IMR-90 (cell line): ENCODE data around the gene HIPK3. TPM values are rescaled to one million over a fixed set of nuclear protein-coding genes. Genes with fewer than 3 reads are reported as not detected.

Source experiments
- ATAC-seq: fragments of 200-7000 bp; cut with Tn5 transposase; 2 replicates; pipeline ENCODE4 v1.9.1; 2020; ENCODE audit warnings: low read depth, mild to moderate bottlenecking, moderate library complexity
- BruUV-seq: library from RNA; stranded (reverse); fragments of 400-500 nt; replicated peaks from 2 replicates; lab custom pipeline; 2021; lab: Mats Ljungman, UMichigan
- CTCF ChIA-PET: fragments of 300-600 bp; formaldehyde crosslinking; extraction: SDS; loops from one replicate; lab custom pipeline; 2021; ENCODE audit warnings: antibody characterized with exemption; lab: Yijun Ruan, JAX
- POLR2A ChIA-PET: fragments of 300-600 bp; sonication (Branson Sonifier 250); formaldehyde crosslinking; loops from one replicate; lab custom pipeline; 2022; ENCODE audit warnings: antibody characterized with exemption; ENCODE audit not compliant: unreplicated experiment; lab: Charles Lee
- DNase-seq: peaks from one replicate; pipeline ENCODE4 v3.0.0; 2013
- H2AFZ ChIP-seq: replicated peaks from 2 replicates; pipeline ENCODE3; 2013; ENCODE audit warnings: low read length, mild to moderate bottlenecking; ENCODE audit not compliant: poor library complexity
- H2AK5ac ChIP-seq: 2 replicates; pipeline ENCODE4 v1.6.1; 2013; ENCODE audit warnings: low read depth, low read length, inconsistent platforms
- H2AK9ac ChIP-seq: replicated peaks from 2 replicates; pipeline ENCODE3; 2013; ENCODE audit warnings: mild to moderate bottlenecking, low read depth, low read length, moderate library complexity; ENCODE audit not compliant: poor library complexity
- H2BK120ac ChIP-seq: 2 replicates; pipeline ENCODE4 v1.6.1; 2013; ENCODE audit warnings: low read depth, low read length, inconsistent platforms
- H2BK15ac ChIP-seq: 3 replicates; pipeline ENCODE4 v1.6.1; 2013; ENCODE audit warnings: low read depth, low read length, inconsistent platforms
- H2BK20ac ChIP-seq: 2 replicates; pipeline ENCODE4 v1.6.1; 2013; ENCODE audit warnings: low read depth, mild to moderate bottlenecking, inconsistent platforms, low read length, moderate library complexity
- H2BK5ac ChIP-seq: 2 replicates; pipeline ENCODE4 v1.6.1; 2013; ENCODE audit warnings: mild to moderate bottlenecking, low read depth, low read length, inconsistent platforms; ENCODE audit not compliant: poor library complexity, severe bottlenecking
- H3K14ac ChIP-seq: replicated peaks from 2 replicates; pipeline ENCODE4 v1.6.1; 2013; ENCODE audit warnings: low read depth, low read length, inconsistent platforms
- H3K18ac ChIP-seq: 2 replicates; pipeline ENCODE4 v1.6.1; 2013; ENCODE audit warnings: low read depth, low read length, control low read depth
- H3K23ac ChIP-seq: 2 replicates; pipeline ENCODE4 v1.6.1; 2013; ENCODE audit warnings: low read depth, low read length, inconsistent platforms
- H3K27ac ChIP-seq: 2 replicates; pipeline ENCODE4 v1.5.1; 2013; ENCODE audit warnings: mild to moderate bottlenecking, control low read depth, low read length; ENCODE audit not compliant: insufficient read depth
- H3K27me3 ChIP-seq: 2 replicates; pipeline ENCODE4 v1.6.1; 2013; ENCODE audit warnings: low read length; ENCODE audit not compliant: control insufficient read depth, insufficient read depth
- H3K36me3 ChIP-seq: 2 replicates; pipeline ENCODE4 v1.6.1; 2013; ENCODE audit warnings: low read length, mixed read lengths; ENCODE audit not compliant: control insufficient read depth, insufficient read depth
- H3K4ac ChIP-seq: 2 replicates; pipeline ENCODE4 v1.6.1; 2013; ENCODE audit warnings: low read depth, low read length, inconsistent platforms
- H3K4me1 ChIP-seq: 2 replicates; pipeline ENCODE4 v1.6.1; 2013; ENCODE audit warnings: low read length, mixed read lengths; ENCODE audit not compliant: control insufficient read depth, insufficient read depth
- H3K4me2 ChIP-seq: 2 replicates; pipeline ENCODE4 v1.6.1; 2013; ENCODE audit warnings: low read depth, mild to moderate bottlenecking, control low read depth, low read length, moderate library complexity
- H3K4me3 ChIP-seq: 2 replicates; pipeline ENCODE4 v1.5.1; 2013; ENCODE audit warnings: low read depth, mild to moderate bottlenecking, control low read depth, low read length, moderate library complexity; ENCODE audit not compliant: insufficient read depth
- H3K56ac ChIP-seq: 2 replicates; pipeline ENCODE4 v1.6.1; 2013; ENCODE audit warnings: low read length, inconsistent platforms; ENCODE audit not compliant: insufficient read depth; ENCODE audit errors: extremely low read depth
- H3K79me1 ChIP-seq, 2 experiments: 2 replicates each; pipeline ENCODE4 v1.6.1; 2013; ENCODE audit warnings: low read length in 2 of 2, inconsistent platforms in 1 of 2, low read depth in 1 of 2
- H3K9ac ChIP-seq: 2 replicates; pipeline ENCODE4 v1.6.1; 2013; ENCODE audit warnings: low read depth, low read length, control low read depth
- H3K9me1 ChIP-seq: 2 replicates; pipeline ENCODE4 v1.6.1; 2013; ENCODE audit warnings: low read length, inconsistent platforms; ENCODE audit not compliant: insufficient read depth
- H3K9me3 ChIP-seq: 2 replicates; pipeline ENCODE4 v1.6.1; 2013; ENCODE audit warnings: low read length; ENCODE audit not compliant: control insufficient read depth, insufficient read depth
- H4K20me1 ChIP-seq: 2 replicates; pipeline ENCODE4 v1.6.1; 2013; ENCODE audit warnings: low read length, inconsistent platforms; ENCODE audit not compliant: insufficient read depth
- H4K5ac ChIP-seq: 2 replicates; pipeline ENCODE4 v1.6.1; 2013; ENCODE audit warnings: mild to moderate bottlenecking, low read depth, low read length, control low read depth
- H4K8ac ChIP-seq, 2 experiments: 2 replicates each; pipeline ENCODE4 v1.6.1; 2013; ENCODE audit warnings: low read depth in 2 of 2, low read length in 2 of 2, control low read depth in 1 of 2, inconsistent platforms in 1 of 2
- H4K91ac ChIP-seq: 2 replicates; pipeline ENCODE4 v1.6.1; 2013; ENCODE audit warnings: low read depth, low read length, inconsistent platforms; ENCODE audit not compliant: insufficient read depth
- BHLHE40 ChIP-seq: fragments of 150-350 bp; IDR thresholded peaks from 2 replicates; pipeline ENCODE4 v1.6.1; 2016; ENCODE audit warnings: mild to moderate bottlenecking, low read depth, low read length
- CEBPB ChIP-seq: IDR thresholded peaks from 2 replicates; pipeline ENCODE4 v1.6.1; 2012; ENCODE audit warnings: low read depth, low read length, improper control_type of control experiment
- CHD1 ChIP-seq: IDR thresholded peaks from 2 replicates; pipeline ENCODE4 v1.6.1; 2012; ENCODE audit warnings: low read depth, low read length, improper control_type of control experiment
- CTCF ChIP-seq: conservative IDR thresholded peaks from 2 replicates; pipeline ENCODE4 v1.5.1; 2012; ENCODE audit warnings: mild to moderate bottlenecking, low read depth, low read length, improper control_type of control experiment
- ELK1 ChIP-seq: fragments of 150-350 bp; IDR thresholded peaks from 2 replicates; pipeline ENCODE4 v1.6.1; 2016; ENCODE audit warnings: low read depth, mild to moderate bottlenecking, low read length, moderate library complexity, borderline replicate concordance
- FOS ChIP-seq: fragments of 150-350 bp; IDR thresholded peaks from 2 replicates; pipeline ENCODE4 v1.6.1; 2016; ENCODE audit warnings: low read depth, low read length
- MAFK ChIP-seq: IDR thresholded peaks from 2 replicates; pipeline ENCODE4 v1.6.1; 2012; ENCODE audit warnings: low read depth, low read length, improper control_type of control experiment
- MAZ ChIP-seq: IDR thresholded peaks from 2 replicates; pipeline ENCODE4 v1.6.1; 2012; ENCODE audit warnings: low read depth, mild to moderate bottlenecking, low read length, improper control_type of control experiment, moderate library complexity, borderline replicate concordance
- MXI1 ChIP-seq: IDR thresholded peaks from 2 replicates; pipeline ENCODE4 v1.6.1; 2012; ENCODE audit warnings: low read depth, mild to moderate bottlenecking, low read length, moderate library complexity, borderline replicate concordance
- NFE2L2 ChIP-seq: fragments of 150-350 bp; IDR thresholded peaks from 2 replicates; pipeline ENCODE4 v1.6.1; 2016; ENCODE audit warnings: low read depth, mild to moderate bottlenecking, low read length
- POLR2A ChIP-seq: IDR thresholded peaks from 2 replicates; pipeline ENCODE4 v1.6.1; 2012; ENCODE audit warnings: mild to moderate bottlenecking, low read depth, low read length
- RAD21 ChIP-seq: IDR thresholded peaks from 2 replicates; pipeline ENCODE4 v1.6.1; 2012; ENCODE audit warnings: low read length, improper control_type of control experiment
- RCOR1 ChIP-seq: IDR thresholded peaks from 2 replicates; pipeline ENCODE4 v1.6.1; 2012; ENCODE audit warnings: mild to moderate bottlenecking, low read length, improper control_type of control experiment; ENCODE audit not compliant: insufficient replicate concordance
- RFX5 ChIP-seq: IDR thresholded peaks from 2 replicates; pipeline ENCODE4 v1.8.0; 2012; ENCODE audit warnings: low read depth, mild to moderate bottlenecking, low read length, moderate library complexity
- SMC3 ChIP-seq: fragments of 150-350 bp; IDR thresholded peaks from 2 replicates; pipeline ENCODE4 v1.6.1; 2016; ENCODE audit warnings: low read depth, mild to moderate bottlenecking, antibody characterized with exemption, low read length, moderate library complexity
- USF2 ChIP-seq: fragments of 150-350 bp; IDR thresholded peaks from 2 replicates; pipeline ENCODE4 v1.6.1; 2017; ENCODE audit warnings: mild to moderate bottlenecking, antibody characterized with exemption, low read length, low read depth
- WGBS, 2 experiments: methylation state at CpG; one replicate each; pipeline versions ENCODE4 v1.1.5 to v1.1.7; 2013; ENCODE audit warnings: missing lambda C conversion rate in 2 of 2; ENCODE audit not compliant: insufficient read length in 1 of 2; ENCODE audit errors: extremely low coverage in 2 of 2; 5-methylcytosine and 5-hydroxymethylcytosine counted together
- dilution Hi-C: fragments of 300-500 bp; cut with HindIII; formaldehyde crosslinking; loops from one replicate; pipeline ENCODE4 v1.14.3; 2018; ENCODE audit warnings: low sequenced_read_pairs; ENCODE audit not compliant: unreplicated experiment
- in situ Hi-C: fragments of 300-500 bp; cut with MboI; formaldehyde crosslinking; loops from 3 replicates; pipeline ENCODE4 v1.14.3; 2019; ENCODE audit warnings: low sequenced_read_pairs, inconsistent platforms, mixed read lengths
- intact Hi-C: fragments of 100-400 bp; cut with micrococcal nuclease; formaldehyde crosslinking; loops from 2 replicates; pipeline ENCODE4 v1.10.0; 2022
- polyA plus RNA-seq, 3 experiments: library from polyadenylated mRNA; depleted of rRNA; stranded (reverse); fragments of >200 nt; gene quantifications; 2 replicates each; pipeline ENCODE4 v1.2.3, GENCODE V29; 2012; ENCODE audit warnings: low replicate concordance in 1 of 3
- total RNA-seq: library from RNA; depleted of rRNA; stranded (reverse); fragments of >200 nt; gene quantifications from 2 replicates; pipeline ENCODE4 v1.2.3, GENCODE V29; 2012

Gene HIPK3
- total and polyA plus RNA-seq, 2 of the 4 experiments (the other 2 are of a cell fraction) = 8.3 to 103 TPM

- no peak overlapping the region for H3K9ac ChIP-seq
- no peak overlapping the region for H2BK120ac ChIP-seq
- no peak overlapping the region for H4K5ac ChIP-seq
- no peak overlapping the region for H2BK5ac ChIP-seq
- H3K9me3 ChIP-seq = no peaks in the 10 kb centered on the region
- no peak overlapping the region for H3K56ac ChIP-seq
- no peak for TF ChIP-seq RAD21
- no peak for TF ChIP-seq BHLHE40
- no peak for TF ChIP-seq CHD1
- TF ChIP-seq SMC3 = no peak
- TF ChIP-seq MAFK = no peak
- TF ChIP-seq CTCF = no peak
- no peak for TF ChIP-seq NFE2L2
- no peak for TF ChIP-seq MXI1
- no peak for TF ChIP-seq CEBPB
- no peak for TF ChIP-seq MAZ
- TF ChIP-seq POLR2A = no peak
- TF ChIP-seq USF2 = no peak
- no peak for TF ChIP-seq RCOR1
- TF ChIP-seq ELK1 = no peak
- TF ChIP-seq RFX5 = no peak
- TF ChIP-seq FOS = no peak
- H2BK15ac ChIP-seq = no peak overlapping the region
- no peak overlapping the region for H4K91ac ChIP-seq
- H2BK20ac ChIP-seq = no peak overlapping the region
- no peak overlapping the region for H3K4me2 ChIP-seq
- no peak overlapping the region for H3K18ac ChIP-seq
- H4K8ac ChIP-seq = no peak overlapping the region
- ATAC-seq (no peak), DNase-seq (no peak)
- peak overlapping the region; percentile 54; the same call in 1 of the 2 replicates for H3K23ac ChIP-seq
- no TSS peak for BruUV-seq
- ChIA-PET CTCF (no interaction called here), POLR2A (no interaction called here)
- H2AFZ ChIP-seq = no peak overlapping the region
- no peak overlapping the region for H2AK9ac ChIP-seq
- no peaks in the 10 kb centered on the region for H3K4me1 ChIP-seq
- H2AK5ac ChIP-seq = peak overlapping the region; percentile 40; the same call in 1 of the 2 replicates
- no peak overlapping the region for H3K14ac ChIP-seq
- in situ Hi-C loops (no loop called here), dilution Hi-C loops (no loop called here), intact Hi-C loops (no loop called here)
- peaks cover 8% of the 10 kb centered on the region for H3K9me1 ChIP-seq
- H3K4me3 ChIP-seq = no peak overlapping the region
- H4K20me1 ChIP-seq = no peaks in the 10 kb centered on the region
- no peaks in the 10 kb centered on the region for H3K36me3 ChIP-seq
- no peak overlapping the region for H3K4ac ChIP-seq
- no peak overlapping the region for H3K27ac ChIP-seq
- WGBS, 2 experiments = 100% methylated on average over 1 of the region's 8 CpGs; no CpG with 5 or more reads in 1 of the 2 experiments
- peaks cover 2 to 33% of the 10 kb centered on the region in 2 experiments; a peak in 3 of 4 replicates for H3K79me1 ChIP-seq
- H3K27me3 ChIP-seq = no peaks in the 10 kb centered on the region
Observed at GRCh38 chr11:33403344-33403743, 146.2 kb downstream of the HIPK3 start.
